B cell (primary cell): ENCODE data around the gene SMYD2. TPM values are rescaled to one million over a fixed set of nuclear protein-coding genes. Genes with fewer than 3 reads are reported as not detected.

Source experiments
- ATAC-seq: fragments of 200-7000 bp; cut with Tn5 transposase; one replicate; pipeline ENCODE4 v1.10.0; 2021; ENCODE audit warnings: low read depth, mild to moderate bottlenecking, moderate number of reproducible peaks, moderate library complexity
- CTCF ChIA-PET: fragments of 350-600 bp; sonication (Branson Sonifier 250); formaldehyde crosslinking; loops from one replicate; lab custom pipeline; 2021; ENCODE audit warnings: antibody characterized with exemption, inconsistent platforms; lab: Charles Lee
- POLR2A ChIA-PET: fragments of 350-600 bp; sonication (Branson Sonifier 250); formaldehyde crosslinking; loops from one replicate; lab custom pipeline; 2021; ENCODE audit warnings: antibody characterized with exemption; lab: Charles Lee
- DNase-seq: peaks from one replicate; pipeline ENCODE4 v3.0.0; 2013
- H2AFZ ChIP-seq: 2 replicates; pipeline ENCODE4 v1.6.1; 2012; ENCODE audit warnings: mild to moderate bottlenecking, low read depth, low read length; ENCODE audit not compliant: insufficient read depth, poor library complexity, severe bottlenecking
- H3K27ac ChIP-seq, 2 donors: 1 replicate in 1 of 2; 2 replicates in 1 of 2; pipeline ENCODE4 v1.5.1; 2012 to 2013; ENCODE audit warnings: low read length in 2 of 2, mild to moderate bottlenecking in 2 of 2, moderate library complexity in 1 of 2
- H3K27me3 ChIP-seq, 4 experiments: fragments of 200-600 bp in 1 of 4; sonication (generic) in 1 of 4; replicated peaks in 1 of 4; 1 replicate in 2 of 4; 2 replicates in 2 of 4; pipeline versions ENCODE4 v1.6.1 to v1.7.0; 2013 to 2016; ENCODE audit warnings: low read length in 3 of 4, mild to moderate bottlenecking in 2 of 4, mixed read lengths in 1 of 4, moderate library complexity in 1 of 4; ENCODE audit not compliant: insufficient read depth in 4 of 4, control insufficient read depth in 3 of 4; ENCODE audit errors: control extremely low read depth in 1 of 4
- H3K36me3 ChIP-seq, 2 experiments: replicated peaks in 1 of 2; 1 replicate in 1 of 2; 2 replicates in 1 of 2; pipeline versions ENCODE4 v1.6.1 to v1.7.1; 2013; ENCODE audit warnings: low read length in 1 of 2; ENCODE audit not compliant: insufficient read depth in 2 of 2, control insufficient read depth in 1 of 2; ENCODE audit errors: control extremely low read depth in 1 of 2, extremely low read depth in 1 of 2
- H3K4me1 ChIP-seq, 2 donors: fragments of 200-600 bp in 1 of 2; sonication (generic) in 1 of 2; 1 replicate in 1 of 2; 2 replicates in 1 of 2; pipeline versions ENCODE4 v1.5.1 to v1.6.1; 2013 to 2017; ENCODE audit warnings: low read length in 2 of 2; ENCODE audit not compliant: control insufficient read depth in 2 of 2, insufficient read depth in 2 of 2
- H3K4me2 ChIP-seq: replicated peaks from 2 replicates; pipeline ENCODE3; 2012; ENCODE audit warnings: mild to moderate bottlenecking, low read depth, low read length; ENCODE audit not compliant: poor library complexity, severe bottlenecking
- H3K4me3 ChIP-seq, 5 experiments: fragments of 200-600 bp in 1 of 5; sonication (generic) in 1 of 5; 1 replicate in 3 of 5; 2 replicates in 2 of 5; pipeline versions ENCODE4 v1.5.1 to v1.7.0; 2011 to 2016; ENCODE audit warnings: low read length in 4 of 5, mild to moderate bottlenecking in 4 of 5, low read depth in 2 of 5, control low read depth in 1 of 5, moderate library complexity in 1 of 5; ENCODE audit not compliant: insufficient read depth in 1 of 5; ENCODE audit errors: control extremely low read depth in 1 of 5, extremely low read depth in 1 of 5
- H3K79me2 ChIP-seq: fragments of 200-600 bp; sonication (generic); one replicate; pipeline ENCODE4 v1.6.0; 2016; ENCODE audit warnings: low read length; ENCODE audit not compliant: control insufficient read depth, insufficient read depth
- H3K9ac ChIP-seq: fragments of 200-600 bp; sonication (generic); 2 replicates; pipeline ENCODE4 v1.6.1; 2017; ENCODE audit warnings: mild to moderate bottlenecking, low read length, moderate library complexity
- H3K9me3 ChIP-seq, 3 donors: one replicate each; pipeline versions ENCODE4 v1.6.1 to v1.7.1; 2013; ENCODE audit warnings: low read length in 2 of 3; ENCODE audit not compliant: control insufficient read depth in 2 of 3, insufficient read depth in 1 of 3; ENCODE audit errors: control extremely low read depth in 1 of 3
- H4K20me1 ChIP-seq: 2 replicates; pipeline ENCODE4 v1.6.0; 2012; ENCODE audit warnings: mild to moderate bottlenecking, low read length; ENCODE audit not compliant: insufficient read depth, control insufficient read depth, poor library complexity, severe bottlenecking
- H3K27ac Mint-ChIP-seq: one replicate; pipeline ENCODE4 v1.8.0; 2021; ENCODE audit warnings: mixed read lengths
- H3K27me3 Mint-ChIP-seq: one replicate; pipeline ENCODE4 v1.8.0; 2021; ENCODE audit warnings: mixed read lengths
- H3K4me1 Mint-ChIP-seq: one replicate; pipeline ENCODE4 v1.8.0; 2021; ENCODE audit warnings: mixed read lengths
- H3K4me3 Mint-ChIP-seq: one replicate; pipeline ENCODE4 v1.8.0; 2021; ENCODE audit warnings: mixed read lengths
- H3K9me3 Mint-ChIP-seq: one replicate; pipeline ENCODE4 v1.8.0; 2022; ENCODE audit warnings: mixed read lengths; ENCODE audit not compliant: insufficient read depth
- EZH2 ChIP-seq: IDR thresholded peaks from 2 replicates; pipeline ENCODE4 v1.6.1; 2012; ENCODE audit warnings: borderline replicate concordance, low read depth, mild to moderate bottlenecking, moderate library complexity, low read length; ENCODE audit not compliant: insufficient read depth, poor library complexity, severe bottlenecking
- WGBS: methylation state at CpG from one replicate; pipeline ENCODE4 v1.1.5; 2013; ENCODE audit warnings: missing lambda C conversion rate; ENCODE audit not compliant: insufficient coverage; 5-methylcytosine and 5-hydroxymethylcytosine counted together
- intact Hi-C: fragments of 100-400 bp; cut with micrococcal nuclease; formaldehyde crosslinking; loops from one replicate; pipeline ENCODE4 v1.10.0; 2022
- polyA plus RNA-seq: library from polyadenylated mRNA; depleted of rRNA; stranded (reverse); fragments of >200 nt; gene quantifications from 2 replicates; pipeline ENCODE4 v1.2.3, GENCODE V29; 2012
- total RNA-seq, 2 donors: library from RNA; stranded (reverse); fragments of 120-200 nt in 1 of 2; gene quantifications; 1 replicate in 1 of 2; 2 replicates in 1 of 2; pipeline versions ENCODE4 v1.2.3 to v1.2.4, GENCODE V29; 2013 to 2022
- TF ChIP-seq, protein P1 (sequence below): fragments of 200-600 bp; IDR thresholded peaks from one replicate; pipeline ENCODE4 v1.8.0; 2022; ENCODE audit warnings: antibody characterized with exemption, mild to moderate bottlenecking

The SMYD2 gene
- total and polyA plus RNA-seq, 2 donors (not counting 1 experiment from before 2014, with no cell fraction given), result 21.2 to 29.1 TPM

DNA sequence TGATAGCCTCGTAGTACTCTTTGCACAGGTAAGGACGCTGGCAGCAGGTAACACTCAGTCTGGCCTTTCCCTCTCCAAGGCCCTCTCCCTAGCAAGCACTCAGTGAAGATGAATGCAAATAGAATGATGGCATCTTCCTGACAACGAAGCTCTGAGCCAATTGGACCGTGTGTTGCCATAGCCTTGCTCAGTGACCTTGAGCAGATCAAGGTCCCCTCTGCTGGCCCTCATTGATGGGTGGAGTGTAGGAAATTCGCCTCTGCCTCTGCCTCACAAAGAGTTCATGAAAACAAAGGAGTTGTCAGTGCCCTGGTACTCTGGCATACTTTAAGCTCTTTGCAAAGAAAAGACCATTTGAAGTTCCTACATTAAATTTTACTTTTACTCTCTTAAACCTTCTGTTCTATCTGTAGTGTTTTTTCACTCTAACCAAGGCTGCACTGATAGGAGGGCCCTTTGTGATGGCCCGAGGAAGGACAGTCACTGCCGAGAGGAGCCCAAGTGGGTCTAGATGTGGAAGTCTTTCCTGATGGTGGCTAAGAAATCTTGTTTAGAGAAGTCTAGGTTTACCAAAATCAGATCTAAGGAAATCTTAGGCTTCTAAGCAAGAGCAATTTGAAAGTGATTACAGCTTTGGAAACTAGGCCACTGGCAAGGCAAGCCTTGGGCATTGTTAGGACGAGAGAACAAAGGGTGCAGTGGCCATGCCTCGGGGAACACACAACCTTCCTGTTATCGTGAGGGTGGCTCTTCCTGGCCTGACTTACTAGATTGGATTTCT lies 38.2 kb downstream of the SMYD2 start:
- H3K27me3 ChIP-seq, result no peaks in the 10 kb centered on the region
- no peaks in the 10 kb centered on the region for H3K79me2 ChIP-seq
- H2AFZ ChIP-seq, result no peak overlapping the region
- no peak overlapping the region for H3K4me3 ChIP-seq
- ChIA-PET POLR2A (no interaction called here), CTCF (interaction anchor here (3.0 to 3.6 kb wide), 3 partner anchors 9 to 58 kb away, joined by 11 to 48 read pairs (median 27); no protein-coding TSS in a partner anchor)
- no peak overlapping the region for H3K4me2 ChIP-seq
- H3K27me3 Mint-ChIP-seq, result no peaks in the 10 kb centered on the region
- no peak overlapping the region for H3K9ac ChIP-seq
- H3K9me3 Mint-ChIP-seq, result no peaks in the 10 kb centered on the region
- ATAC-seq (no peak), DNase-seq (no peak)
- H3K4me1 ChIP-seq, result peaks cover 0 to 2% of the 10 kb centered on the region in 2 donors
- TF ChIP-seq EZH2, result no peak
- TF ChIP-seq, protein P1, sequence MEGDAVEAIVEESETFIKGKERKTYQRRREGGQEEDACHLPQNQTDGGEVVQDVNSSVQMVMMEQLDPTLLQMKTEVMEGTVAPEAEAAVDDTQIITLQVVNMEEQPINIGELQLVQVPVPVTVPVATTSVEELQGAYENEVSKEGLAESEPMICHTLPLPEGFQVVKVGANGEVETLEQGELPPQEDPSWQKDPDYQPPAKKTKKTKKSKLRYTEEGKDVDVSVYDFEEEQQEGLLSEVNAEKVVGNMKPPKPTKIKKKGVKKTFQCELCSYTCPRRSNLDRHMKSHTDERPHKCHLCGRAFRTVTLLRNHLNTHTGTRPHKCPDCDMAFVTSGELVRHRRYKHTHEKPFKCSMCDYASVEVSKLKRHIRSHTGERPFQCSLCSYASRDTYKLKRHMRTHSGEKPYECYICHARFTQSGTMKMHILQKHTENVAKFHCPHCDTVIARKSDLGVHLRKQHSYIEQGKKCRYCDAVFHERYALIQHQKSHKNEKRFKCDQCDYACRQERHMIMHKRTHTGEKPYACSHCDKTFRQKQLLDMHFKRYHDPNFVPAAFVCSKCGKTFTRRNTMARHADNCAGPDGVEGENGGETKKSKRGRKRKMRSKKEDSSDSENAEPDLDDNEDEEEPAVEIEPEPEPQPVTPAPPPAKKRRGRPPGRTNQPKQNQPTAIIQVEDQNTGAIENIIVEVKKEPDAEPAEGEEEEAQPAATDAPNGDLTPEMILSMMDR, result no peak
- no peaks in the 10 kb centered on the region for H3K9me3 ChIP-seq
- no peak overlapping the region for H3K27ac ChIP-seq
- intact Hi-C loops, result no loop called here
- no peak overlapping the region for H3K4me3 Mint-ChIP-seq
- H3K4me1 Mint-ChIP-seq, result peaks cover 7% of the 10 kb centered on the region
- 95% methylated on average over 7 of the region's 10 CpGs for WGBS
- H3K36me3 ChIP-seq, result peaks cover 0 to 34% of the 10 kb centered on the region in 2 experiments
- H4K20me1 ChIP-seq, result no peaks in the 10 kb centered on the region
- no peak overlapping the region for H3K27ac Mint-ChIP-seq

DNA sequence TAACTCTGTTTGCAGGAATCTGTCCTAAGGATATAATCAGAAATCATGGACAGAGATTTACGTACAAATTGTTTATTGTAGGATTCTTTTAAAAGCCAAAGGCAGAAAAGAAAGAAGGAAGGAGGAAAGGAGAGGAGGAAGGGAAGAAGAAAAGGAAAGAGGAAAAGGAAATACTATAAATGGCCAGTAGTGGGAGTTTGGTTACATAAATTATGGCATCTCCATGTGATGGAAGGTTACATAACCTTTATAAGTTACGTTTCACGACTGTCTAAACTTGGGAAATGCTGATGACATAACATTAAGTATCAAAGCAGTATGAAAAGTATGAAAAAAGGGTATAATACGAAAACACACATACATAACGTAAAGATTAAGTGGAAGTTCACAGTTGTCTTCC lies 39.0 kb downstream of the SMYD2 start:
- no peak for DNase-seq
- POLR2A ChIA-PET, result no interaction called here
- H2AFZ ChIP-seq, result no peak overlapping the region
- 85% methylated on average over 2 of the region's 5 CpGs for WGBS
- H3K9me3 ChIP-seq, result no peaks in the 10 kb centered on the region
- peaks cover 0 to 31% of the 10 kb centered on the region in 2 experiments for H3K36me3 ChIP-seq
- intact Hi-C loops, result no loop called here
- peaks cover 0 to 2% of the 10 kb centered on the region in 2 donors for H3K4me1 ChIP-seq
- no peaks in the 10 kb centered on the region for H3K9me3 Mint-ChIP-seq
- H3K4me3 ChIP-seq, result no peak overlapping the region
- no peak overlapping the region for H3K27ac ChIP-seq
- H3K4me2 ChIP-seq, result no peak overlapping the region
- no peak overlapping the region for H3K4me3 Mint-ChIP-seq
- CTCF ChIA-PET, result interaction anchor here (2.3 kb wide), 1 partner anchor 59 kb away, joined by 13 read pairs; no protein-coding TSS in a partner anchor
- no peaks in the 10 kb centered on the region for H3K27me3 ChIP-seq
- no peaks in the 10 kb centered on the region for H3K27me3 Mint-ChIP-seq
- no peaks in the 10 kb centered on the region for H4K20me1 ChIP-seq
- no peak overlapping the region for H3K9ac ChIP-seq
- TF ChIP-seq, protein P1, result no peak
- TF ChIP-seq EZH2, result no peak
- H3K27ac Mint-ChIP-seq, result no peak overlapping the region
- ATAC-seq, result no peak
- H3K4me1 Mint-ChIP-seq, result peaks cover 7% of the 10 kb centered on the region
- no peaks in the 10 kb centered on the region for H3K79me2 ChIP-seq
